B cell (primary cell): ENCODE results near the gene LSM12. TPM values are rescaled to one million over a fixed set of nuclear protein-coding genes. Genes with fewer than 3 reads are reported as not detected.

Experiments
- ATAC-seq: fragments of 200-7000 bp; cut with Tn5 transposase; one replicate; pipeline ENCODE4 v1.10.0; 2021; ENCODE audit warnings: low read depth, mild to moderate bottlenecking, moderate number of reproducible peaks, moderate library complexity
- CTCF ChIA-PET: fragments of 350-600 bp; sonication (Branson Sonifier 250); formaldehyde crosslinking; loops from one replicate; lab custom pipeline; 2021; ENCODE audit warnings: antibody characterized with exemption, inconsistent platforms; lab: Charles Lee
- POLR2A ChIA-PET: fragments of 350-600 bp; sonication (Branson Sonifier 250); formaldehyde crosslinking; loops from one replicate; lab custom pipeline; 2021; ENCODE audit warnings: antibody characterized with exemption; lab: Charles Lee
- DNase-seq: peaks from one replicate; pipeline ENCODE4 v3.0.0; 2013
- H2AFZ ChIP-seq: 2 replicates; pipeline ENCODE4 v1.6.1; 2012; ENCODE audit warnings: mild to moderate bottlenecking, low read depth, low read length; ENCODE audit not compliant: insufficient read depth, poor library complexity, severe bottlenecking
- H3K27ac ChIP-seq, 2 donors: 1 replicate in 1 of 2; 2 replicates in 1 of 2; pipeline ENCODE4 v1.5.1; 2012 to 2013; ENCODE audit warnings: low read length in 2 of 2, mild to moderate bottlenecking in 2 of 2, moderate library complexity in 1 of 2
- H3K27me3 ChIP-seq, 4 experiments: fragments of 200-600 bp in 1 of 4; sonication (generic) in 1 of 4; replicated peaks in 1 of 4; 1 replicate in 2 of 4; 2 replicates in 2 of 4; pipeline versions ENCODE4 v1.6.1 to v1.7.0; 2013 to 2016; ENCODE audit warnings: low read length in 3 of 4, mild to moderate bottlenecking in 2 of 4, mixed read lengths in 1 of 4, moderate library complexity in 1 of 4; ENCODE audit not compliant: insufficient read depth in 4 of 4, control insufficient read depth in 3 of 4; ENCODE audit errors: control extremely low read depth in 1 of 4
- H3K36me3 ChIP-seq, 2 experiments: replicated peaks in 1 of 2; 1 replicate in 1 of 2; 2 replicates in 1 of 2; pipeline versions ENCODE4 v1.6.1 to v1.7.1; 2013; ENCODE audit warnings: low read length in 1 of 2; ENCODE audit not compliant: insufficient read depth in 2 of 2, control insufficient read depth in 1 of 2; ENCODE audit errors: control extremely low read depth in 1 of 2, extremely low read depth in 1 of 2
- H3K4me1 ChIP-seq, 2 donors: fragments of 200-600 bp in 1 of 2; sonication (generic) in 1 of 2; 1 replicate in 1 of 2; 2 replicates in 1 of 2; pipeline versions ENCODE4 v1.5.1 to v1.6.1; 2013 to 2017; ENCODE audit warnings: low read length in 2 of 2; ENCODE audit not compliant: control insufficient read depth in 2 of 2, insufficient read depth in 2 of 2
- H3K4me2 ChIP-seq: replicated peaks from 2 replicates; pipeline ENCODE3; 2012; ENCODE audit warnings: mild to moderate bottlenecking, low read depth, low read length; ENCODE audit not compliant: poor library complexity, severe bottlenecking
- H3K4me3 ChIP-seq, 5 experiments: fragments of 200-600 bp in 1 of 5; sonication (generic) in 1 of 5; 1 replicate in 3 of 5; 2 replicates in 2 of 5; pipeline versions ENCODE4 v1.5.1 to v1.7.0; 2011 to 2016; ENCODE audit warnings: low read length in 4 of 5, mild to moderate bottlenecking in 4 of 5, low read depth in 2 of 5, control low read depth in 1 of 5, moderate library complexity in 1 of 5; ENCODE audit not compliant: insufficient read depth in 1 of 5; ENCODE audit errors: control extremely low read depth in 1 of 5, extremely low read depth in 1 of 5
- H3K79me2 ChIP-seq: fragments of 200-600 bp; sonication (generic); one replicate; pipeline ENCODE4 v1.6.0; 2016; ENCODE audit warnings: low read length; ENCODE audit not compliant: control insufficient read depth, insufficient read depth
- H3K9ac ChIP-seq: fragments of 200-600 bp; sonication (generic); 2 replicates; pipeline ENCODE4 v1.6.1; 2017; ENCODE audit warnings: mild to moderate bottlenecking, low read length, moderate library complexity
- H3K9me3 ChIP-seq, 3 donors: one replicate each; pipeline versions ENCODE4 v1.6.1 to v1.7.1; 2013; ENCODE audit warnings: low read length in 2 of 3; ENCODE audit not compliant: control insufficient read depth in 2 of 3, insufficient read depth in 1 of 3; ENCODE audit errors: control extremely low read depth in 1 of 3
- H4K20me1 ChIP-seq: 2 replicates; pipeline ENCODE4 v1.6.0; 2012; ENCODE audit warnings: mild to moderate bottlenecking, low read length; ENCODE audit not compliant: insufficient read depth, control insufficient read depth, poor library complexity, severe bottlenecking
- H3K27ac Mint-ChIP-seq: one replicate; pipeline ENCODE4 v1.8.0; 2021; ENCODE audit warnings: mixed read lengths
- H3K27me3 Mint-ChIP-seq: one replicate; pipeline ENCODE4 v1.8.0; 2021; ENCODE audit warnings: mixed read lengths
- H3K4me1 Mint-ChIP-seq: one replicate; pipeline ENCODE4 v1.8.0; 2021; ENCODE audit warnings: mixed read lengths
- H3K4me3 Mint-ChIP-seq: one replicate; pipeline ENCODE4 v1.8.0; 2021; ENCODE audit warnings: mixed read lengths
- H3K9me3 Mint-ChIP-seq: one replicate; pipeline ENCODE4 v1.8.0; 2022; ENCODE audit warnings: mixed read lengths; ENCODE audit not compliant: insufficient read depth
- EZH2 ChIP-seq: IDR thresholded peaks from 2 replicates; pipeline ENCODE4 v1.6.1; 2012; ENCODE audit warnings: borderline replicate concordance, low read depth, mild to moderate bottlenecking, moderate library complexity, low read length; ENCODE audit not compliant: insufficient read depth, poor library complexity, severe bottlenecking
- WGBS: methylation state at CpG from one replicate; pipeline ENCODE4 v1.1.5; 2013; ENCODE audit warnings: missing lambda C conversion rate; ENCODE audit not compliant: insufficient coverage; 5-methylcytosine and 5-hydroxymethylcytosine counted together
- intact Hi-C: fragments of 100-400 bp; cut with micrococcal nuclease; formaldehyde crosslinking; loops from one replicate; pipeline ENCODE4 v1.10.0; 2022
- polyA plus RNA-seq: library from polyadenylated mRNA; depleted of rRNA; stranded (reverse); fragments of >200 nt; gene quantifications from 2 replicates; pipeline ENCODE4 v1.2.3, GENCODE V29; 2012
- total RNA-seq, 2 donors: library from RNA; stranded (reverse); fragments of 120-200 nt in 1 of 2; gene quantifications; 1 replicate in 1 of 2; 2 replicates in 1 of 2; pipeline versions ENCODE4 v1.2.3 to v1.2.4, GENCODE V29; 2013 to 2022
- TF ChIP-seq, protein P1 (sequence below): fragments of 200-600 bp; IDR thresholded peaks from one replicate; pipeline ENCODE4 v1.8.0; 2022; ENCODE audit warnings: antibody characterized with exemption, mild to moderate bottlenecking

LSM12 gene
- total and polyA plus RNA-seq, 2 donors (not counting 1 experiment from before 2014, with no cell fraction given): 16.8 to 31.2 TPM

DNA sequence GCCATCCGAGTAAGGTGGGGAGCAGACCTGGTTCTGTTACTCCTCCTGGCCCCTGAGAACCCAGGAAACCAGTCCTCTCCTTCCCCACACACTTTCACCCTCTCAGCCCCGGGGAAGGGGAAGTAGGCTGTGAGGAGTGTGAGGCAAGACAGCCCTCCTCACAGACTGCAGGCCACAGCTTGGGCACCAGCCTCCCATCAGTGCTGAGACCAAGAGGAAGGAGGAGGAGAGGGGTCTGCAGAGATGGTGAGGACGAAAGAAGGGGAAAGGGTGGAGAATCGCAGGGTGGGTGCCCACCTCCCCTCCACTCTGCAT, 11.1 kb upstream of the LSM12 start:
- no peak overlapping the region for H3K4me3 ChIP-seq
- ATAC-seq (no peak), DNase-seq (no peak)
- H3K4me1 ChIP-seq: no peaks in the 10 kb centered on the region
- CTCF ChIA-PET: no interaction called here
- H3K9ac ChIP-seq: no peak overlapping the region
- no peak overlapping the region for H3K27ac ChIP-seq
- POLR2A ChIA-PET: no interaction called here
- H3K79me2 ChIP-seq: no peaks in the 10 kb centered on the region
- Mint-ChIP-seq H3K27me3 (no peaks in the 10 kb centered on the region), H3K9me3 (no peaks in the 10 kb centered on the region), H3K4me3 (no peak overlapping the region), H3K4me1 (no peaks in the 10 kb centered on the region), H3K27ac (no peak overlapping the region)
- intact Hi-C loops: no loop called here
- no peak for TF ChIP-seq EZH2
- TF ChIP-seq, protein P1, sequence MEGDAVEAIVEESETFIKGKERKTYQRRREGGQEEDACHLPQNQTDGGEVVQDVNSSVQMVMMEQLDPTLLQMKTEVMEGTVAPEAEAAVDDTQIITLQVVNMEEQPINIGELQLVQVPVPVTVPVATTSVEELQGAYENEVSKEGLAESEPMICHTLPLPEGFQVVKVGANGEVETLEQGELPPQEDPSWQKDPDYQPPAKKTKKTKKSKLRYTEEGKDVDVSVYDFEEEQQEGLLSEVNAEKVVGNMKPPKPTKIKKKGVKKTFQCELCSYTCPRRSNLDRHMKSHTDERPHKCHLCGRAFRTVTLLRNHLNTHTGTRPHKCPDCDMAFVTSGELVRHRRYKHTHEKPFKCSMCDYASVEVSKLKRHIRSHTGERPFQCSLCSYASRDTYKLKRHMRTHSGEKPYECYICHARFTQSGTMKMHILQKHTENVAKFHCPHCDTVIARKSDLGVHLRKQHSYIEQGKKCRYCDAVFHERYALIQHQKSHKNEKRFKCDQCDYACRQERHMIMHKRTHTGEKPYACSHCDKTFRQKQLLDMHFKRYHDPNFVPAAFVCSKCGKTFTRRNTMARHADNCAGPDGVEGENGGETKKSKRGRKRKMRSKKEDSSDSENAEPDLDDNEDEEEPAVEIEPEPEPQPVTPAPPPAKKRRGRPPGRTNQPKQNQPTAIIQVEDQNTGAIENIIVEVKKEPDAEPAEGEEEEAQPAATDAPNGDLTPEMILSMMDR: no peak
- no peaks in the 10 kb centered on the region for H4K20me1 ChIP-seq
- WGBS: no CpG with 5 or more reads among the region's 4 CpGs
- H3K9me3 ChIP-seq: no peaks in the 10 kb centered on the region
- H3K27me3 ChIP-seq: no peaks in the 10 kb centered on the region
- no peak overlapping the region for H2AFZ ChIP-seq
- no peak overlapping the region for H3K4me2 ChIP-seq
- peaks cover 1 to 69% of the 10 kb centered on the region in 2 experiments for H3K36me3 ChIP-seq

DNA sequence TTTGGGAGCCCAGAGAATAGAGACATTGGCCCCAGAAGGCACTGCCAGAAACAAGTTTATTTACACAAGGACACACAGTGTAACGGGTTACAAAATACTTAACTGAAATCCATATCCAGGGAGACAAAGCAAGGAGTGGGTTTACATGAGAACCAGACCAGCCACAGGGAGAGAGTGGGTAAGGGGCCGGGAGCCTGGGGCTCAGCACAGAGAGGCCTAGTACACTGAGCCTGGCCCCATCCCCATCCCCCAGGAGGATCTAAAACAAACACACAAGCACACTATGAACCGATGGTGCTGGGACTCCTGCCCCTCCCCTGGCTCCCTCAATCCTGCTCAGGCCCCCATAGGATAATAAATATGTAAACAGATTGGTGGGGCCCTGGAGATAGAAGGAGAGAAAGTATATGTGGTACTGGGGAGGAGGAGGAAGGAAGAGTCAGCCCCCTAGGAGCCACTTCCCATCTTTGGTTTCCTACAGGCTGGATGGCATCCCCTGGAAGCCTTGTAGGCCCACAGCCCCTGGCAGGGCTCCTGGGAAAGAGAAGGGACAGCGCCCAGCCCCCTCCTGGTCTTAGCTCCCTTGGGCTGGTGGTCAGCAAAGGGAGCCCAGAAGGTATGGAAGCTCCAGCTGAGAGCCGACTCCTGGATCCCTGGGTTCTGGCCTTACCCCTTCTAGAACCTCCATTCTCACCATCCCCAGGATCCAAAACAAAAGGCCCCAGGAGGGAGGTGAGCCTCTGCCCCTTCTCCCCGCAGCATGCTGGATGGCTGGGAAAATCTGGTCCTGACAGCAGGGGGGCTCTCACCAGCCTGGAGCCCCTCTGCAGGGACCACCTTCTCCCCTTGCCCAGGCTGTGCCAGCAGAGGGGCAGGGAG, 10.5 kb upstream of the LSM12 start:
- H3K27ac Mint-ChIP-seq: peak overlapping the region; percentile 57
- peaks cover under 1 to 63% of the 10 kb centered on the region in 2 experiments for H3K36me3 ChIP-seq
- H3K79me2 ChIP-seq: no peaks in the 10 kb centered on the region
- H3K9me3 Mint-ChIP-seq: no peaks in the 10 kb centered on the region
- DNase-seq (no peak), ATAC-seq (no peak)
- ChIA-PET POLR2A (no interaction called here), CTCF (no interaction called here)
- H2AFZ ChIP-seq: no peak overlapping the region
- WGBS: 100% methylated on average over 1 of the region's 6 CpGs
- H3K4me3 Mint-ChIP-seq: no peak overlapping the region
- intact Hi-C loops: no loop called here
- no peaks in the 10 kb centered on the region for H3K9me3 ChIP-seq
- no peaks in the 10 kb centered on the region for H4K20me1 ChIP-seq
- TF ChIP-seq, protein P1: no peak
- no peak for TF ChIP-seq EZH2
- H3K27me3 Mint-ChIP-seq: no peaks in the 10 kb centered on the region
- H3K9ac ChIP-seq: no peak overlapping the region
- H3K27ac ChIP-seq: no peak overlapping the region
- H3K4me1 Mint-ChIP-seq: peaks cover 2% of the 10 kb centered on the region
- H3K4me3 ChIP-seq: no peak overlapping the region
- no peaks in the 10 kb centered on the region for H3K27me3 ChIP-seq
- H3K4me2 ChIP-seq: no peak overlapping the region
- peaks cover 1 to 2% of the 10 kb centered on the region in 2 donors for H3K4me1 ChIP-seq
